IMR-90 (cell line): Measurements from ENCODE around the gene ASPG. TPM values are rescaled to one million over a fixed set of nuclear protein-coding genes. Genes with fewer than 3 reads are reported as not detected.

Experiments
- ATAC-seq: fragments of 200-7000 bp; cut with Tn5 transposase; 2 replicates; pipeline ENCODE4 v1.9.1; 2020; ENCODE audit warnings: low read depth, mild to moderate bottlenecking, moderate library complexity
- BruUV-seq: library from RNA; stranded (reverse); fragments of 400-500 nt; replicated peaks from 2 replicates; lab custom pipeline; 2021; lab: Mats Ljungman, UMichigan
- CTCF ChIA-PET: fragments of 300-600 bp; formaldehyde crosslinking; extraction: SDS; loops from one replicate; lab custom pipeline; 2021; ENCODE audit warnings: antibody characterized with exemption; lab: Yijun Ruan, JAX
- POLR2A ChIA-PET: fragments of 300-600 bp; sonication (Branson Sonifier 250); formaldehyde crosslinking; loops from one replicate; lab custom pipeline; 2022; ENCODE audit warnings: antibody characterized with exemption; ENCODE audit not compliant: unreplicated experiment; lab: Charles Lee
- DNase-seq: peaks from one replicate; pipeline ENCODE4 v3.0.0; 2013
- H2AFZ ChIP-seq: replicated peaks from 2 replicates; pipeline ENCODE3; 2013; ENCODE audit warnings: low read length, mild to moderate bottlenecking; ENCODE audit not compliant: poor library complexity
- H2AK5ac ChIP-seq: 2 replicates; pipeline ENCODE4 v1.6.1; 2013; ENCODE audit warnings: low read depth, low read length, inconsistent platforms
- H2AK9ac ChIP-seq: replicated peaks from 2 replicates; pipeline ENCODE3; 2013; ENCODE audit warnings: mild to moderate bottlenecking, low read depth, low read length, moderate library complexity; ENCODE audit not compliant: poor library complexity
- H2BK120ac ChIP-seq: 2 replicates; pipeline ENCODE4 v1.6.1; 2013; ENCODE audit warnings: low read depth, low read length, inconsistent platforms
- H2BK15ac ChIP-seq: 3 replicates; pipeline ENCODE4 v1.6.1; 2013; ENCODE audit warnings: low read depth, low read length, inconsistent platforms
- H2BK20ac ChIP-seq: 2 replicates; pipeline ENCODE4 v1.6.1; 2013; ENCODE audit warnings: low read depth, mild to moderate bottlenecking, inconsistent platforms, low read length, moderate library complexity
- H2BK5ac ChIP-seq: 2 replicates; pipeline ENCODE4 v1.6.1; 2013; ENCODE audit warnings: mild to moderate bottlenecking, low read depth, low read length, inconsistent platforms; ENCODE audit not compliant: poor library complexity, severe bottlenecking
- H3K14ac ChIP-seq: replicated peaks from 2 replicates; pipeline ENCODE4 v1.6.1; 2013; ENCODE audit warnings: low read depth, low read length, inconsistent platforms
- H3K18ac ChIP-seq: 2 replicates; pipeline ENCODE4 v1.6.1; 2013; ENCODE audit warnings: low read depth, low read length, control low read depth
- H3K23ac ChIP-seq: 2 replicates; pipeline ENCODE4 v1.6.1; 2013; ENCODE audit warnings: low read depth, low read length, inconsistent platforms
- H3K27ac ChIP-seq: 2 replicates; pipeline ENCODE4 v1.5.1; 2013; ENCODE audit warnings: mild to moderate bottlenecking, control low read depth, low read length; ENCODE audit not compliant: insufficient read depth
- H3K27me3 ChIP-seq: 2 replicates; pipeline ENCODE4 v1.6.1; 2013; ENCODE audit warnings: low read length; ENCODE audit not compliant: control insufficient read depth, insufficient read depth
- H3K36me3 ChIP-seq: 2 replicates; pipeline ENCODE4 v1.6.1; 2013; ENCODE audit warnings: low read length, mixed read lengths; ENCODE audit not compliant: control insufficient read depth, insufficient read depth
- H3K4ac ChIP-seq: 2 replicates; pipeline ENCODE4 v1.6.1; 2013; ENCODE audit warnings: low read depth, low read length, inconsistent platforms
- H3K4me1 ChIP-seq: 2 replicates; pipeline ENCODE4 v1.6.1; 2013; ENCODE audit warnings: low read length, mixed read lengths; ENCODE audit not compliant: control insufficient read depth, insufficient read depth
- H3K4me2 ChIP-seq: 2 replicates; pipeline ENCODE4 v1.6.1; 2013; ENCODE audit warnings: low read depth, mild to moderate bottlenecking, control low read depth, low read length, moderate library complexity
- H3K4me3 ChIP-seq: 2 replicates; pipeline ENCODE4 v1.5.1; 2013; ENCODE audit warnings: low read depth, mild to moderate bottlenecking, control low read depth, low read length, moderate library complexity; ENCODE audit not compliant: insufficient read depth
- H3K56ac ChIP-seq: 2 replicates; pipeline ENCODE4 v1.6.1; 2013; ENCODE audit warnings: low read length, inconsistent platforms; ENCODE audit not compliant: insufficient read depth; ENCODE audit errors: extremely low read depth
- H3K79me1 ChIP-seq, 2 experiments: 2 replicates each; pipeline ENCODE4 v1.6.1; 2013; ENCODE audit warnings: low read length in 2 of 2, inconsistent platforms in 1 of 2, low read depth in 1 of 2
- H3K9ac ChIP-seq: 2 replicates; pipeline ENCODE4 v1.6.1; 2013; ENCODE audit warnings: low read depth, low read length, control low read depth
- H3K9me1 ChIP-seq: 2 replicates; pipeline ENCODE4 v1.6.1; 2013; ENCODE audit warnings: low read length, inconsistent platforms; ENCODE audit not compliant: insufficient read depth
- H3K9me3 ChIP-seq: 2 replicates; pipeline ENCODE4 v1.6.1; 2013; ENCODE audit warnings: low read length; ENCODE audit not compliant: control insufficient read depth, insufficient read depth
- H4K20me1 ChIP-seq: 2 replicates; pipeline ENCODE4 v1.6.1; 2013; ENCODE audit warnings: low read length, inconsistent platforms; ENCODE audit not compliant: insufficient read depth
- H4K5ac ChIP-seq: 2 replicates; pipeline ENCODE4 v1.6.1; 2013; ENCODE audit warnings: mild to moderate bottlenecking, low read depth, low read length, control low read depth
- H4K8ac ChIP-seq, 2 experiments: 2 replicates each; pipeline ENCODE4 v1.6.1; 2013; ENCODE audit warnings: low read depth in 2 of 2, low read length in 2 of 2, control low read depth in 1 of 2, inconsistent platforms in 1 of 2
- H4K91ac ChIP-seq: 2 replicates; pipeline ENCODE4 v1.6.1; 2013; ENCODE audit warnings: low read depth, low read length, inconsistent platforms; ENCODE audit not compliant: insufficient read depth
- MAFK ChIP-seq: IDR thresholded peaks from 2 replicates; pipeline ENCODE4 v1.6.1; 2012; ENCODE audit warnings: low read depth, low read length, improper control_type of control experiment
- WGBS, 2 experiments: methylation state at CpG; one replicate each; pipeline versions ENCODE4 v1.1.5 to v1.1.7; 2013; ENCODE audit warnings: missing lambda C conversion rate in 2 of 2; ENCODE audit not compliant: insufficient read length in 1 of 2; ENCODE audit errors: extremely low coverage in 2 of 2; 5-methylcytosine and 5-hydroxymethylcytosine counted together
- dilution Hi-C: fragments of 300-500 bp; cut with HindIII; formaldehyde crosslinking; loops from one replicate; pipeline ENCODE4 v1.14.3; 2018; ENCODE audit warnings: low sequenced_read_pairs; ENCODE audit not compliant: unreplicated experiment
- in situ Hi-C: fragments of 300-500 bp; cut with MboI; formaldehyde crosslinking; loops from 3 replicates; pipeline ENCODE4 v1.14.3; 2019; ENCODE audit warnings: low sequenced_read_pairs, inconsistent platforms, mixed read lengths
- intact Hi-C: fragments of 100-400 bp; cut with micrococcal nuclease; formaldehyde crosslinking; loops from 2 replicates; pipeline ENCODE4 v1.10.0; 2022
- polyA plus RNA-seq, 3 experiments: library from polyadenylated mRNA; depleted of rRNA; stranded (reverse); fragments of >200 nt; gene quantifications; 2 replicates each; pipeline ENCODE4 v1.2.3, GENCODE V29; 2012; ENCODE audit warnings: low replicate concordance in 1 of 3
- total RNA-seq: library from RNA; depleted of rRNA; stranded (reverse); fragments of >200 nt; gene quantifications from 2 replicates; pipeline ENCODE4 v1.2.3, GENCODE V29; 2012

Gene ASPG
- total and polyA plus RNA-seq, 2 of the 4 experiments (the other 2 are of a cell fraction): not detected

GRCh38 chr14:104133496-104133895 lies 48.0 kb downstream of the ASPG start:
- in situ Hi-C loops: loop anchor here (10.0 kb wide), 1 partner anchor 511 kb away; no protein-coding TSS in a partner anchor
- CTCF ChIA-PET: no interaction called here

More at GRCh38 chr14:104133496-104133895, 48.0 kb downstream of the ASPG start:
- Histone ChIP-seq H3K27me3 (peaks cover 31% of the 10 kb centered on the region), H2AK5ac (no peak overlapping the region), H3K9me1 (no peaks in the 10 kb centered on the region), H3K27ac (no peak overlapping the region), H3K14ac (no peak overlapping the region), H3K36me3 (no peaks in the 10 kb centered on the region), H4K5ac (no peak overlapping the region), H2BK120ac (no peak overlapping the region), H4K91ac (no peak overlapping the region), H3K4ac (no peak overlapping the region), H3K79me1 (no peaks in the 10 kb centered on the region), H3K9ac (no peak overlapping the region), H2BK15ac (no peak overlapping the region), H3K9me3 (peaks cover 5% of the 10 kb centered on the region; the same call in 1 of the 2 replicates), H3K4me2 (no peak overlapping the region), H3K18ac (no peak overlapping the region), H4K20me1 (no peaks in the 10 kb centered on the region), H3K23ac (no peak overlapping the region), H2AK9ac (no peak overlapping the region), H2BK20ac (no peak overlapping the region), H3K56ac (no peak overlapping the region), H4K8ac (no peak overlapping the region), H3K4me3 (no peak overlapping the region), H2BK5ac (no peak overlapping the region), H2AFZ (no peak overlapping the region), H3K4me1 (no peaks in the 10 kb centered on the region)
- DNase-seq (no peak), ATAC-seq (no peak)
- dilution Hi-C loops (no loop called here), intact Hi-C loops (no loop called here)
- no CpG with 5 or more reads among the region's 9 CpGs for WGBS, 2 experiments
- POLR2A ChIA-PET: no interaction called here
- no TSS peak for BruUV-seq
- no peak for TF ChIP-seq MAFK
